Astrocyte (in vitro differentiated cells and primary cell): Measurements from ENCODE around the gene SYNM. TPM values are rescaled to one million over a fixed set of nuclear protein-coding genes. Genes with fewer than 3 reads are reported as not detected.

Experiments
- DNase-seq: peaks from one replicate; pipeline ENCODE4 v3.0.0-alpha.2; 2010; ENCODE audit warnings: low read depth
- FAIRE-seq: peaks from 2 replicates; lab custom pipeline; 2011; peaks lifted over from hg19 to GRCh38; lab: Jason Lieb, UNC
- H2AFZ ChIP-seq: 2 replicates; pipeline ENCODE4 v1.6.0; 2012; ENCODE audit warnings: low read depth, low read length, inconsistent platforms
- H3K27ac ChIP-seq: 2 replicates; pipeline ENCODE4 v1.5.1; 2011; ENCODE audit warnings: low read depth, low read length, inconsistent platforms
- H3K27me3 ChIP-seq: 2 replicates; pipeline ENCODE4 v1.6.0; 2011; ENCODE audit warnings: low read length, inconsistent platforms; ENCODE audit not compliant: insufficient read depth
- H3K36me3 ChIP-seq: 2 replicates; pipeline ENCODE4 v1.5.1; 2011; ENCODE audit warnings: low read length, inconsistent platforms; ENCODE audit not compliant: insufficient read depth
- H3K4me1 ChIP-seq: 2 replicates; pipeline ENCODE4 v1.5.1; 2011; ENCODE audit warnings: low read length, inconsistent platforms; ENCODE audit not compliant: insufficient read depth
- H3K4me2 ChIP-seq: 2 replicates; pipeline ENCODE4 v1.6.0; 2012; ENCODE audit warnings: low read length, inconsistent platforms
- H3K4me3 ChIP-seq: 2 replicates; pipeline ENCODE4 v1.5.1; 2011; ENCODE audit warnings: low read depth, mild to moderate bottlenecking, low read length, inconsistent platforms; ENCODE audit not compliant: insufficient read depth
- H3K79me2 ChIP-seq: 2 replicates; pipeline ENCODE4 v1.6.0; 2012; ENCODE audit warnings: mild to moderate bottlenecking, low read length, inconsistent platforms; ENCODE audit not compliant: insufficient read depth
- H3K9ac ChIP-seq: 2 replicates; pipeline ENCODE4 v1.6.0; 2012; ENCODE audit warnings: mild to moderate bottlenecking, low read length, inconsistent platforms
- H3K9me3 ChIP-seq: 2 replicates; pipeline ENCODE4 v1.5.1; 2012; ENCODE audit warnings: low read depth, mild to moderate bottlenecking, low read length, inconsistent platforms; ENCODE audit not compliant: insufficient read depth
- H4K20me1 ChIP-seq: 2 replicates; pipeline ENCODE4 v1.6.0; 2012; ENCODE audit warnings: low read length, inconsistent platforms; ENCODE audit not compliant: insufficient read depth
- H3K27ac Mint-ChIP-seq: one replicate; pipeline ENCODE4 v1.8.0; 2021; ENCODE audit warnings: mild to moderate bottlenecking, mixed read lengths; ENCODE audit not compliant: unreplicated experiment
- H3K27me3 Mint-ChIP-seq: one replicate; pipeline ENCODE4 v1.8.0; 2021; ENCODE audit warnings: low read depth, mixed read lengths; ENCODE audit not compliant: unreplicated experiment
- H3K36me3 Mint-ChIP-seq: one replicate; pipeline ENCODE4 v1.8.0; 2021; ENCODE audit warnings: low read depth, mixed read lengths; ENCODE audit not compliant: unreplicated experiment
- H3K4me1 Mint-ChIP-seq: one replicate; pipeline ENCODE4 v1.8.0; 2021; ENCODE audit warnings: low read depth, mixed read lengths; ENCODE audit not compliant: unreplicated experiment
- H3K4me3 Mint-ChIP-seq: one replicate; pipeline ENCODE4 v1.8.0; 2021; ENCODE audit warnings: mild to moderate bottlenecking, moderate library complexity, mixed read lengths; ENCODE audit not compliant: unreplicated experiment
- H3K9me3 Mint-ChIP-seq: one replicate; pipeline ENCODE4 v1.8.0; 2021; ENCODE audit warnings: mild to moderate bottlenecking, mixed read lengths; ENCODE audit not compliant: unreplicated experiment
- CTCF ChIP-seq: IDR thresholded peaks from 2 replicates; pipeline ENCODE4 v1.5.1; 2011; ENCODE audit warnings: low read depth, mild to moderate bottlenecking, inconsistent platforms, low read length, moderate library complexity; ENCODE audit not compliant: insufficient read depth
- EZH2 ChIP-seq: IDR thresholded peaks from 2 replicates; pipeline ENCODE4 v1.6.1; 2012; ENCODE audit warnings: mild to moderate bottlenecking, low read length, inconsistent platforms; ENCODE audit not compliant: insufficient read depth
- total RNA-seq: library from RNA; stranded (reverse); gene quantifications from 2 replicates; pipeline ENCODE4 v1.2.1, GENCODE V29; 2021

The SYNM gene
- total RNA-seq, 1 donor from 2014 or later: 9.7 TPM

GRCh38 chr15:99153026-99153535 is 48.2 kb downstream of the SYNM start:
- Mint-ChIP-seq H3K27me3 (no peaks in the 10 kb centered on the region), H3K36me3 (peaks cover 33% of the 10 kb centered on the region), H3K9me3 (no peaks in the 10 kb centered on the region), H3K27ac (no peak overlapping the region), H3K4me3 (no peak overlapping the region), H3K4me1 (peaks cover 5% of the 10 kb centered on the region)
- no peak overlapping the region for H3K4me3 ChIP-seq
- no peaks in the 10 kb centered on the region for H3K79me2 ChIP-seq
- no peak overlapping the region for H3K4me2 ChIP-seq
- peak; percentile 32 for FAIRE-seq
- H3K36me3 ChIP-seq: peaks cover 3% of the 10 kb centered on the region
- no peaks in the 10 kb centered on the region for H3K27me3 ChIP-seq
- H3K9ac ChIP-seq: no peak overlapping the region
- no peaks in the 10 kb centered on the region for H3K4me1 ChIP-seq
- no peak for DNase-seq
- H2AFZ ChIP-seq: no peak overlapping the region
- H4K20me1 ChIP-seq: no peaks in the 10 kb centered on the region
- TF ChIP-seq EZH2 (no peak), CTCF (no peak)
- H3K27ac ChIP-seq: no peak overlapping the region
- no peaks in the 10 kb centered on the region for H3K9me3 ChIP-seq

GRCh38 chr15:99154271-99154670 is 49.4 kb downstream of the SYNM start:
- Mint-ChIP-seq H3K36me3 (peaks cover 38% of the 10 kb centered on the region), H3K9me3 (no peaks in the 10 kb centered on the region), H3K27ac (no peak overlapping the region), H3K4me1 (peaks cover 2% of the 10 kb centered on the region), H3K27me3 (no peaks in the 10 kb centered on the region), H3K4me3 (no peak overlapping the region)
- no peaks in the 10 kb centered on the region for H3K4me1 ChIP-seq
- no peaks in the 10 kb centered on the region for H3K9me3 ChIP-seq
- no peak overlapping the region for H3K4me2 ChIP-seq
- no peaks in the 10 kb centered on the region for H3K27me3 ChIP-seq
- TF ChIP-seq EZH2 (no peak), CTCF (no peak)
- H3K36me3 ChIP-seq: peaks cover 3% of the 10 kb centered on the region
- DNase-seq (peak; percentile 29), FAIRE-seq (no peak)
- H2AFZ ChIP-seq: no peak overlapping the region
- no peak overlapping the region for H3K9ac ChIP-seq
- H3K27ac ChIP-seq: no peak overlapping the region
- H3K79me2 ChIP-seq: no peaks in the 10 kb centered on the region
- no peaks in the 10 kb centered on the region for H4K20me1 ChIP-seq
- H3K4me3 ChIP-seq: no peak overlapping the region

- peaks cover 38% of the 10 kb centered on the region for H3K36me3 Mint-ChIP-seq
- H3K27ac Mint-ChIP-seq: no peak overlapping the region
- H3K27ac ChIP-seq: no peak overlapping the region
- H3K9me3 Mint-ChIP-seq: no peaks in the 10 kb centered on the region
- no peak overlapping the region for H2AFZ ChIP-seq
- peak; percentile 56 for DNase-seq
- no peaks in the 10 kb centered on the region for H3K4me1 ChIP-seq
- peak overlapping the region; percentile 6 for H3K4me2 ChIP-seq
- no peaks in the 10 kb centered on the region for H3K79me2 ChIP-seq
- no peak for TF ChIP-seq CTCF
- no peak for TF ChIP-seq EZH2
- peaks cover 2% of the 10 kb centered on the region for H3K4me1 Mint-ChIP-seq
- H3K4me3 Mint-ChIP-seq: no peak overlapping the region
- H3K27me3 ChIP-seq: no peaks in the 10 kb centered on the region
- no peaks in the 10 kb centered on the region for H4K20me1 ChIP-seq
- H3K9me3 ChIP-seq: no peaks in the 10 kb centered on the region
- FAIRE-seq: no peak
- peaks cover 3% of the 10 kb centered on the region for H3K36me3 ChIP-seq
- no peaks in the 10 kb centered on the region for H3K27me3 Mint-ChIP-seq
- no peak overlapping the region for H3K4me3 ChIP-seq
- H3K9ac ChIP-seq: no peak overlapping the region
Measured at GRCh38 chr15:99155961-99156443, 51.1 kb downstream of the SYNM start.
